NOMO-1 treated with DMSO at 0.1 percent for 48 hours (cell line): Measurements from ENCODE around the gene HOXD3.

Experiments
- DNase-seq: peaks from one replicate; lab custom pipeline; 2025; ENCODE audit not compliant: unreplicated experiment; lab: John Stamatoyannopoulos, UW

The HOXD3 gene

GRCh38 chr2:176121190-176122051 lies 35.7 kb upstream of the HOXD3 start:
- no peak for DNase-seq

GRCh38 chr2:176122052-176122682 lies 34.9 kb upstream of the HOXD3 start:
- no peak for DNase-seq

GRCh38 chr2:176122683-176123410 lies 34.3 kb upstream of the HOXD3 start, which contains the start of gene HOXD9:
Gene HOXD9, plus strand, starts transcription at chr2:176122719. Its CDS starts 50 bp downstream, at chr2:176122769.
- no peak for DNase-seq

- DNase-seq, result no peak
These were observed 33.5 kb upstream of the HOXD3 start for GRCh38 chr2:176123411-176124109.

- no peak for DNase-seq
These were observed 32.8 kb upstream of the HOXD3 start for GRCh38 chr2:176124110-176124946.

- DNase-seq, result no peak
These were observed 31.9 kb upstream of the HOXD3 start for GRCh38 chr2:176124947-176125771.

GRCh38 chr2:176125772-176126054 lies 31.4 kb upstream of the HOXD3 start:
- DNase-seq, result no peak

- peak; percentile 30 for DNase-seq
These were observed 30.0 kb upstream of the HOXD3 start for GRCh38 chr2:176126929-176127773.

- DNase-seq, result no peak
These were observed 29.4 kb upstream of the HOXD3 start for GRCh38 chr2:176127774-176128072.

GRCh38 chr2:176128172-176128981 lies 28.7 kb upstream of the HOXD3 start:
- DNase-seq, result no peak

GRCh38 chr2:176128982-176129796 lies 27.9 kb upstream of the HOXD3 start, which contains the start of gene HOXD8:
Gene HOXD8, plus strand, starts transcription at chr2:176129705. Its CDS starts 662 bp downstream, at chr2:176130367.
- DNase-seq, result no peak

- DNase-seq, result no peak
These were observed 27.3 kb upstream of the HOXD3 start for GRCh38 chr2:176129813-176130146.

GRCh38 chr2:176130147-176130956 lies 26.8 kb upstream of the HOXD3 start:
- DNase-seq, result no peak

- no peak for DNase-seq
These were observed 25.9 kb upstream of the HOXD3 start for GRCh38 chr2:176130957-176131847.

GRCh38 chr2:176131848-176132158 lies 25.3 kb upstream of the HOXD3 start:
- DNase-seq, result no peak
